Activated T-helper 1 cell treated with anti-CD3 and anti-CD28 coated beads, Interleukin-12 subunit alpha, Interleukin-12 subunit beta, Interleukin-2, Interleukin-4 antibody, amounts not matched to agents 30 ng/mL and 10 ng/mL and 1 ng/mL, durations not matched to agents 14 hours and 24 hours and 36 hours (primary cell): Measurements from ENCODE around the gene KLHDC8B. TPM values are rescaled to one million over a fixed set of nuclear protein-coding genes. Genes with fewer than 3 reads are reported as not detected.
"Not testable (repeated sequence)": the region's sequence is repeated elsewhere in the genome, so short reads cannot be mapped to it uniquely, and the experiment has no call there.

Source experiments
- DNase-seq: peaks from one replicate; pipeline ENCODE4 v3.0.0; 2021; ENCODE audit warnings: low spot score
- H3K27ac Mint-ChIP-seq: one replicate; pipeline ENCODE4 v1.8.0; 2021; ENCODE audit warnings: mild to moderate bottlenecking, mixed read lengths
- H3K27me3 Mint-ChIP-seq: one replicate; pipeline ENCODE4 v1.8.0; 2022; ENCODE audit warnings: mild to moderate bottlenecking, moderate library complexity, mixed read lengths; ENCODE audit not compliant: insufficient read depth
- H3K36me3 Mint-ChIP-seq: one replicate; pipeline ENCODE4 v1.8.0; 2021; ENCODE audit warnings: low read depth, mixed read lengths
- H3K4me1 Mint-ChIP-seq: one replicate; pipeline ENCODE4 v1.8.0; 2021; ENCODE audit warnings: low read depth, mixed read lengths
- H3K4me3 Mint-ChIP-seq: one replicate; pipeline ENCODE4 v1.8.0; 2021; ENCODE audit warnings: mild to moderate bottlenecking, moderate library complexity, mixed read lengths
- H3K9me3 Mint-ChIP-seq: one replicate; pipeline ENCODE4 v1.8.0; 2021; ENCODE audit warnings: mixed read lengths
- intact Hi-C: fragments of 100-400 bp; cut with micrococcal nuclease; formaldehyde crosslinking; loops from one replicate; pipeline ENCODE4 v1.15.1; 2024
- total RNA-seq: library from RNA; stranded (reverse); gene quantifications from 2 replicates; pipeline ENCODE4 v1.2.3, GENCODE V29; 2022

KLHDC8B gene
- total RNA-seq, 1 donor from 2014 or later: 2.9 TPM

- H3K4me1 Mint-ChIP-seq, H3K36me3 Mint-ChIP-seq, H3K27ac Mint-ChIP-seq, H3K4me3 Mint-ChIP-seq, H3K27me3 Mint-ChIP-seq, H3K9me3 Mint-ChIP-seq, DNase-seq, intact Hi-C loops: not testable (repeated sequence)
Observed at GRCh38 chr3:49216687-49217086, 45.3 kb downstream of the KLHDC8B start.

GRCh38 chr3:49217108-49217507 is 45.7 kb downstream of the KLHDC8B start:
- DNase-seq, H3K4me3 Mint-ChIP-seq, H3K36me3 Mint-ChIP-seq, H3K27me3 Mint-ChIP-seq, intact Hi-C loops, H3K9me3 Mint-ChIP-seq, H3K27ac Mint-ChIP-seq, H3K4me1 Mint-ChIP-seq: not testable (repeated sequence)

- DNase-seq: no peak
- intact Hi-C loops: no loop called here
- H3K4me3 Mint-ChIP-seq: no peak overlapping the region
- H3K27me3 Mint-ChIP-seq: no peaks in the 10 kb centered on the region
- H3K9me3 Mint-ChIP-seq: peaks cover 12% of the 10 kb centered on the region
- H3K4me1 Mint-ChIP-seq: no peaks in the 10 kb centered on the region
- H3K27ac Mint-ChIP-seq: no peak overlapping the region
- no peaks in the 10 kb centered on the region for H3K36me3 Mint-ChIP-seq
Observed at GRCh38 chr3:49217688-49218470, 46.5 kb downstream of the KLHDC8B start.

- DNase-seq, H3K27me3 Mint-ChIP-seq, intact Hi-C loops, H3K4me3 Mint-ChIP-seq, H3K27ac Mint-ChIP-seq, H3K36me3 Mint-ChIP-seq, H3K4me1 Mint-ChIP-seq: not testable (repeated sequence)
- H3K9me3 Mint-ChIP-seq: peaks cover 12% of the 10 kb centered on the region
Observed at GRCh38 chr3:49218471-49218989, 47.1 kb downstream of the KLHDC8B start.

- DNase-seq: no peak
- H3K36me3 Mint-ChIP-seq: no peaks in the 10 kb centered on the region
- no peak overlapping the region for H3K4me3 Mint-ChIP-seq
- H3K4me1 Mint-ChIP-seq: no peaks in the 10 kb centered on the region
- peaks cover 9% of the 10 kb centered on the region for H3K9me3 Mint-ChIP-seq
- intact Hi-C loops: no loop called here
- no peaks in the 10 kb centered on the region for H3K27me3 Mint-ChIP-seq
- no peak overlapping the region for H3K27ac Mint-ChIP-seq
Observed at GRCh38 chr3:49219132-49219531, 47.7 kb downstream of the KLHDC8B start.

- H3K9me3 Mint-ChIP-seq, H3K4me3 Mint-ChIP-seq, H3K4me1 Mint-ChIP-seq, H3K36me3 Mint-ChIP-seq, H3K27ac Mint-ChIP-seq, intact Hi-C loops, DNase-seq, H3K27me3 Mint-ChIP-seq: not testable (repeated sequence)
Observed at GRCh38 chr3:49220985-49221563, 49.7 kb downstream of the KLHDC8B start.

- Mint-ChIP-seq H3K27ac (no peak overlapping the region), H3K36me3 (no peaks in the 10 kb centered on the region), H3K9me3 (peaks cover 17% of the 10 kb centered on the region), H3K27me3 (no peaks in the 10 kb centered on the region), H3K4me1 (no peaks in the 10 kb centered on the region), H3K4me3 (no peak overlapping the region)
- no peak for DNase-seq
- intact Hi-C loops: no loop called here
Observed at GRCh38 chr3:49222002-49222401, 50.6 kb downstream of the KLHDC8B start.

Other genes with a start within 250 kb of the KLHDC8B start
- gene P4HTM, start 181.4 kb upstream of the KLHDC8B start, total RNA-seq: 34.5 and 36.8 TPM in 2 replicates
- gene WDR6, start 164.2 kb upstream of the KLHDC8B start, total RNA-seq: 143 and 145 TPM in 2 replicates
- gene DALRD3, start 153.0 kb upstream of the KLHDC8B start, total RNA-seq: 35.7 and 37.4 TPM in 2 replicates
- 126 and 129 TPM in 2 replicates for gene NDUFAF3, start 149.5 kb upstream of the KLHDC8B start, total RNA-seq
- gene IMPDH2, start 142.2 kb upstream of the KLHDC8B start, total RNA-seq: 423 and 434 TPM in 2 replicates
- 147 and 150 TPM in 2 replicates for gene QRICH1, start 77.5 kb upstream of the KLHDC8B start, total RNA-seq
- 185 and 200 TPM in 2 replicates for gene QARS1, start 66.8 kb upstream of the KLHDC8B start, total RNA-seq
- 57.7 and 59.7 TPM in 2 replicates for gene USP19, start 50.8 kb upstream of the KLHDC8B start, total RNA-seq
- gene LAMB2, start 38.5 kb upstream of the KLHDC8B start, total RNA-seq: not detected in 2 replicates
- 27.6 and 29.1 TPM in 2 replicates for gene CCDC71, start 5.3 kb upstream of the KLHDC8B start, total RNA-seq
- gene C3orf62, start 105.6 kb downstream of the KLHDC8B start, total RNA-seq: 9.1 and 10.1 TPM in 2 replicates
- gene USP4, start 168.5 kb downstream of the KLHDC8B start, total RNA-seq: 84.4 and 90.2 TPM in 2 replicates
- gene GPX1, start 186.8 kb downstream of the KLHDC8B start, total RNA-seq: 181 and 188 TPM in 2 replicates
- gene RHOA, start 240.4 kb downstream of the KLHDC8B start, total RNA-seq: 376 and 381 TPM in 2 replicates
- gene TCTA, start 240.8 kb downstream of the KLHDC8B start, total RNA-seq: 27.8 and 30.0 TPM in 2 replicates